ENCODE measurements around the gene HOXB4. TPM values are rescaled to one million over a fixed set of nuclear protein-coding genes. Genes with fewer than 3 reads are reported as not detected.

The HOXB4 gene
- total RNA-seq, 2 experiments from 2014 or later = 1.7 to 2.0 TPM

DNA sequence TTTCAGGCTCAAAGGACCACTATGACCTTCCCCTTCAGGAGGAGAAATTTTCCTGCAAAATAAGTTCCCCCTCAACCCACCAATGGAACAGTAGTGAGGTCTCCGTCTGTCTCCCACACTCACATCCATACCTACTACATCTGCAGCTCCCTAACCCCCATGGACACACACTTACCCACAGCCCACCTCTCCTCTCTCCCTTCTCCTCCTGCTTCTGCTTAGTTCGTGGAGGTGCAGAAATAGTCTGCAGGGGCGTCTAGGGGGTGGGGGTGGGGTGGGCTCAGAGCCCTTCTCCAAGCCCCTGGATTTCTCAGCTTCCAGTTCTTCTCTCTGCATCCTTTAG lies 8.9 kb downstream of the HOXB4 start:
- CTCF ChIA-PET = no interaction called here
- Mint-ChIP-seq H3K4me1 (ENCODE audit: low read depth) (peaks cover 3% of the 10 kb centered on the region), H3K36me3 (ENCODE audit: low read depth) (no peaks in the 10 kb centered on the region), H3K27ac (no peak overlapping the region), H3K4me3 (no peak overlapping the region), H3K9me3 (no peaks in the 10 kb centered on the region), H3K27me3 (peaks cover 5% of the 10 kb centered on the region)
- ATAC-seq (no peak), DNase-seq (no peak)
- TF ChIP-seq, protein P1, sequence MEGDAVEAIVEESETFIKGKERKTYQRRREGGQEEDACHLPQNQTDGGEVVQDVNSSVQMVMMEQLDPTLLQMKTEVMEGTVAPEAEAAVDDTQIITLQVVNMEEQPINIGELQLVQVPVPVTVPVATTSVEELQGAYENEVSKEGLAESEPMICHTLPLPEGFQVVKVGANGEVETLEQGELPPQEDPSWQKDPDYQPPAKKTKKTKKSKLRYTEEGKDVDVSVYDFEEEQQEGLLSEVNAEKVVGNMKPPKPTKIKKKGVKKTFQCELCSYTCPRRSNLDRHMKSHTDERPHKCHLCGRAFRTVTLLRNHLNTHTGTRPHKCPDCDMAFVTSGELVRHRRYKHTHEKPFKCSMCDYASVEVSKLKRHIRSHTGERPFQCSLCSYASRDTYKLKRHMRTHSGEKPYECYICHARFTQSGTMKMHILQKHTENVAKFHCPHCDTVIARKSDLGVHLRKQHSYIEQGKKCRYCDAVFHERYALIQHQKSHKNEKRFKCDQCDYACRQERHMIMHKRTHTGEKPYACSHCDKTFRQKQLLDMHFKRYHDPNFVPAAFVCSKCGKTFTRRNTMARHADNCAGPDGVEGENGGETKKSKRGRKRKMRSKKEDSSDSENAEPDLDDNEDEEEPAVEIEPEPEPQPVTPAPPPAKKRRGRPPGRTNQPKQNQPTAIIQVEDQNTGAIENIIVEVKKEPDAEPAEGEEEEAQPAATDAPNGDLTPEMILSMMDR (IDR thresholded peaks at IDR 0.05) = no peak
- intact Hi-C loops (cut with micrococcal nuclease) = no loop called here
- POLR2A ChIA-PET = interaction anchor here (0.5 kb wide), 1 partner anchor 59 kb away, joined by 3 read pairs; no protein-coding TSS in a partner anchor

DNA sequence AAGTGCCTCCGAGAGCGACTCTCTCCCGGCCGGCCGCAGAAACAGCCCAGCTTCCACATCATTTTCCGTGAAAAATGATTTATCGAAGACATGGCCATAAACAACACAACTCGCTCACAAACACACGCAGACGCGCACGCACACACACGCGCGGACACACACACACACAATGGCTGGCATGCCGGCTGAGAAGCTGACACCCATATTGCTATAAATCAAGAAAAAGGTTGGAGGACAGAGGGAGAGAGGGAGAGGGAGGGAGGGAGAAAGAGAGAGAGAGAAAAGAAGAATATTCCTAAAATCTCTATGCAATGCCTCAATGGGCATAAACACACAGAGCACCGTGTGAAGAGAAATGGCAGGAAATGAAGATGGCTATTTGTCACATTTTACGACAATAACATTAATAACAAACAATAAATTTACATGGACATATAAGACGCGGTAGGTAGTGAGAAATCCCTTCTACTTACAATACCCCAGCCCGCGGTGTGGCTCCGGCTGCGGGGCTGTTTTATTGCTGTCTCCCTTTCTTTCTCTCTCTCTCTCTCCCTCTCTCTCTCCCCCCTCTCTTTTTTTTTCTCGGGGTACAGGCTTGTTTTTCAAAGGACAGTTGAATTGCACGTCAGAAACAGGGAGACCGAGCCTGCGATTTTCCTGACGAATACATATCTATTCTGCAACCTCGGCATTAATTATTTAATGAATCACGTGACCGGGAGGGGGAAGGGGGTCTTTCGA lies 9.5 kb downstream of the HOXB4 start:
- H3K4me3 Mint-ChIP-seq = no peak overlapping the region
- CTCF ChIA-PET = interaction anchor here (1.8 kb wide), 1 partner anchor 233 kb away, joined by 7 read pairs; no protein-coding TSS in a partner anchor
- DNase-seq (no peak), ATAC-seq (no peak)
- intact Hi-C loops (cut with micrococcal nuclease) = no loop called here
- POLR2A ChIA-PET = interaction anchor here (0.5 kb wide), 1 partner anchor 59 kb away, joined by 3 read pairs; no protein-coding TSS in a partner anchor
- no peaks in the 10 kb centered on the region for H3K9me3 Mint-ChIP-seq
- peaks cover 3% of the 10 kb centered on the region for H3K4me1 Mint-ChIP-seq (ENCODE audit: low read depth)
- TF ChIP-seq, protein P1 (IDR thresholded peaks at IDR 0.05) = no peak
- no peaks in the 10 kb centered on the region for H3K36me3 Mint-ChIP-seq (ENCODE audit: low read depth)
- H3K27me3 Mint-ChIP-seq = peaks cover 5% of the 10 kb centered on the region
- H3K27ac Mint-ChIP-seq = no peak overlapping the region

DNA sequence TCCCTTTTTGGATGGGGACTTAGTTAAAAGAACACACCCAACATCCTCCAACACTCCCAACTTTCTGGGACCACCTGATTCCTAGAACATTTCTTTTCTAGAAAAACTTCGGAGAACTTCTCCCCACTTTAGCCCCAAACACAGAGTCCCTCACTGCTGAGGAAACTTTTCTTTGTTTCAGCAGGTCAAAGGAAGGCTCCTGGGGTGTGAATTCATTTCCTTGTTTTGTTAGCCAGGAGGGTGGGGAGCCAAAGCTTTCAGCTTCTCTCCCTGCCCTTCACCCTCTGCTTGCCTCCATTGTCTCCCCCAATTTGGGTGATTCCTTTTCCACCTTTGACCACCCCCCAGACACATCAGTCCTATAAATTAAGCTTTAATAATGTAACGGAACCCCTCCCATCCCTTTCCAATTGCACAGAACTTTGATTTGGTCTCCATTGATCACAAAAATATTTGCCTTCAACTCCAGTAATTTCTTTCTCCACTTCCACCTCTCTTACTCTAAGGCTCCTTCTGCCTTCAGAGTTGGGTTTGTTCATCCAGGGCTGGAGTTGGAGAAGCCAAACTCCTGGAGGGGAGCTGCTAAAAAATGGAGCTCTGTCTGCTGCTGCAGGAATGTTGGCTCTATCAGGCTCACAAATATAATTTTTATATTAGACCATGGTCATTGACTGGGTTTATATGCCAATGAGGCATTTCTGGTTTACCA lies 10.3 kb downstream of the HOXB4 start:
- CTCF ChIA-PET = interaction anchor here (1.1 to 1.8 kb wide), 2 partner anchors 25 to 232 kb away, joined by 4 to 7 read pairs; no protein-coding TSS in a partner anchor
- Mint-ChIP-seq H3K4me3 (no peak overlapping the region), H3K27ac (no peak overlapping the region), H3K4me1 (ENCODE audit: low read depth) (peaks cover 3% of the 10 kb centered on the region), H3K36me3 (ENCODE audit: low read depth) (no peaks in the 10 kb centered on the region), H3K27me3 (peaks cover 5% of the 10 kb centered on the region), H3K9me3 (no peaks in the 10 kb centered on the region)
- intact Hi-C loops (cut with micrococcal nuclease) = no loop called here
- DNase-seq = no peak
- ATAC-seq = no peak
- POLR2A ChIA-PET = interaction anchor here (1.1 kb wide), 1 partner anchor 21 kb away, joined by 3 read pairs; no protein-coding TSS in a partner anchor
- TF ChIP-seq, protein P1 (IDR thresholded peaks at IDR 0.05) = no peak

DNA sequence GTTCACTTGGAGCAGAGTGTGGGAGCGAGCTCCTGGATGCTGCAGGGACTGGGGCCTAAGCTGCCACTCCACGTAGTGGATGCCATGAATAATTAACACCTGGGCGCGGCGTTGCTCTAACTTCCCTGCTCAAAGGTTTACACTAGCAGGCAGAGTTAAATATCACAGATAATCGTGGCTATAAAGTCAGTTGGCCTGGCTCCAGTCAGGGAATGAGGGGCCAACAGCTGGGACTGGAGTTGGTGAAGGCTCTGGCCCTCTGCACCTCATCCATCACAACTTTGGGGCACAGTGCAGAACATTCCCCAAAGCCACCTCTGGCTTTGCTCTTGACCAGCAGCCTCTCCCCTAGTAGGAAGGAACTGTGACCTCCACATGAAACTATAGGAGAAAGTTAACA lies 10.9 kb downstream of the HOXB4 start:
- Mint-ChIP-seq H3K36me3 (ENCODE audit: low read depth) (no peaks in the 10 kb centered on the region), H3K9me3 (no peaks in the 10 kb centered on the region), H3K4me1 (ENCODE audit: low read depth) (peaks cover 3% of the 10 kb centered on the region), H3K27me3 (peaks cover 5% of the 10 kb centered on the region), H3K4me3 (no peak overlapping the region), H3K27ac (no peak overlapping the region)
- CTCF ChIA-PET = interaction anchor here (1.1 to 1.8 kb wide), 2 partner anchors 26 to 231 kb away, joined by 4 to 7 read pairs; no protein-coding TSS in a partner anchor
- POLR2A ChIA-PET = interaction anchor here (1.1 kb wide), 1 partner anchor 20 kb away, joined by 3 read pairs; no protein-coding TSS in a partner anchor
- no peak for ATAC-seq
- no peak for DNase-seq
- intact Hi-C loops (cut with micrococcal nuclease) = no loop called here
- TF ChIP-seq, protein P1 (IDR thresholded peaks at IDR 0.05) = no peak

DNA sequence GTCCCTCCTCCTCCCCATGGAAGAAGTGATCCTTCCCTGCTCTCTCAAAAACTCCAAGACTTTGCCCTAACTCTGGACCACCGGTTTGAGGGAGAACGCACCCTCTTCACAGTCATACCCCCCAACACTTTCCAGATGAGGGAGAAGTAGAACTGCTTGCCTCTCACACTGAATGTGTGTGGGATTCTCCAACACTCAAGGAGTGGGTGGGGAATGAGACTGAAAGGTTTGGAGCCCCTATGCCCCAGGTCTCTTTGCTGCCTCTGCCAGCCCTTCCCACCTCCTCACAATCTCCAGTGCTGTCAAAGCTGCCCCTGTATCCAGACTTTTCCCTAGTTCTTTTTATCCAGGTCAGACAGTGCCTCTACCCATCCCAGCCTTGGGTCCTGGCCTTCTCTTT lies 11.4 kb downstream of the HOXB4 start:
- ATAC-seq (no peak), DNase-seq (no peak)
- CTCF ChIA-PET = interaction anchor here (1.1 to 1.8 kb wide), 3 partner anchors 26 to 231 kb away, joined by 4 to 7 read pairs (median 4); no protein-coding TSS in a partner anchor
- Mint-ChIP-seq H3K9me3 (no peaks in the 10 kb centered on the region), H3K27me3 (peaks cover 5% of the 10 kb centered on the region), H3K4me3 (no peak overlapping the region), H3K27ac (no peak overlapping the region), H3K4me1 (ENCODE audit: low read depth) (peaks cover 5% of the 10 kb centered on the region), H3K36me3 (ENCODE audit: low read depth) (no peaks in the 10 kb centered on the region)
- POLR2A ChIA-PET = no interaction called here
- TF ChIP-seq, protein P1 (IDR thresholded peaks at IDR 0.05) = no peak
- intact Hi-C loops (cut with micrococcal nuclease) = no loop called here

Measured in activated CD8-positive, alpha-beta T cell treated with anti-CD3 and anti-CD28 coated beads for 36 hours (primary cell).